ENCODE measurements around the gene PHRF1. TPM values are rescaled to one million over a fixed set of nuclear protein-coding genes. Genes with fewer than 3 reads are reported as not detected.

The PHRF1 gene
- total RNA-seq, 1 experiment from 2014 or later, result 45.5 TPM

- H3K9me2 ChIP-seq (ENCODE audit: insufficient read depth), result no peaks in the 10 kb centered on the region
- RAD21 ChIA-PET (ENCODE audit: low non-redundant PET in 1 of 2, low total read pairs in 2 of 2, uncharacterized antibody in 2 of 2, unreplicated experiment in 2 of 2), result no interaction called here
- CTCF ChIA-PET, result no interaction called here
- TF ChIP-seq CTCF (IDR thresholded peaks at IDR 0.05 in 2 of 3, conservative IDR thresholded peaks at IDR 0.05 in 1 of 3; ENCODE audit: borderline replicate concordance in 1 of 3, insufficient read depth in 1 of 3, low read depth in 2 of 3, low read length in 2 of 3), result no peak
- TF ChIP-seq ELF1 (IDR thresholded peaks at IDR 0.05; ENCODE audit: borderline replicate concordance, low read depth), result no peak
- TF ChIP-seq RAD21 (IDR thresholded peaks at IDR 0.05; ENCODE audit: low read depth), result no peak
- no peak for TF ChIP-seq FOSL1 (IDR thresholded peaks at IDR 0.05; ENCODE audit: low read depth)
- H3K27me3 ChIP-seq (ENCODE audit: insufficient read depth, low read length), result no peaks in the 10 kb centered on the region
- ATAC-seq (no peak), DNase-seq (ENCODE audit: low read depth, low spot score) (no peak)
- no peak overlapping the region for H3K27ac ChIP-seq (ENCODE audit: low read depth, low read length)
- no peak overlapping the region for H3K4me2 ChIP-seq (ENCODE audit: low read length)
- H4K20me1 ChIP-seq (ENCODE audit: insufficient read depth), result no peaks in the 10 kb centered on the region
- POLR2A ChIA-PET, result no interaction called here
- intact Hi-C loops (cut with micrococcal nuclease), result no loop called here
- H2AFZ ChIP-seq (ENCODE audit: low read depth, low read length, poor library complexity, severe bottlenecking), result no peak overlapping the region
- peaks cover 0 to 28% of the 10 kb centered on the region in 2 experiments; a peak in 2 of 4 replicates for H3K4me1 ChIP-seq (ENCODE audit: control insufficient read depth in 1 of 2, insufficient read depth in 2 of 2, low read length in 2 of 2)
- no peak overlapping the region for H3K4me3 ChIP-seq (replicated peaks in 1 of 2; ENCODE audit: low read depth in 1 of 2, low read length in 2 of 2)
- no peaks in the 10 kb centered on the region for H3K36me3 ChIP-seq (ENCODE audit: control insufficient read depth in 1 of 2, insufficient read depth in 2 of 2, low read length in 2 of 2)
- no peaks in the 10 kb centered on the region for H3K9me3 ChIP-seq (ENCODE audit: control insufficient read depth in 1 of 2, insufficient read depth in 1 of 2, low read depth in 1 of 2, low read length in 2 of 2)
- BruUV-seq (replicated peaks), result no TSS peak
- H3K9ac ChIP-seq (ENCODE audit: low read length), result no peak overlapping the region
- no peaks in the 10 kb centered on the region for H3K79me2 ChIP-seq (ENCODE audit: insufficient read depth, low read length)
These were observed 51.0 kb downstream of the PHRF1 start for GRCh38 chr11:627308-627576.

DNA sequence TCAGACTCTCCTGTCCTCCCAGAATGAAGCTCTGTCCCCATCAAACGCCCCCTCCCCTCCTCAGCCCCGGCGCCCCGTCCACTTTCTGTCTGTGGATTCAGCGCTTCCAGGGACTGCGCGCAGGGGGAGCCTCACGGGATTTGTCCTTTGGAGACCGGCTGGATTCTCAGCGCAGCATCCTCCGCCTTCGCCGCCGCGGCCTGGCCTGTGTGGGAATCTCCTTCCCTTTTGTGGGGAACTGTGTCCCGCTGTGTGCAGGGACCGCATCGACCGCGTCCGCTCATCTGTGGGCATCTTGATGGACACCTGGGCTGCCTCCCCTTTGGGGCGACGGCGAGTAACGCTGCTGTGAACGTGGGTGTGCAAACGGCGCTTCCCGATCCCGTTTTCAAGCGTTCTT is 51.8 kb downstream of the PHRF1 start:
- Histone ChIP-seq H3K4me1 (ENCODE audit: control insufficient read depth in 1 of 2, insufficient read depth in 2 of 2, low read length in 2 of 2) (peaks cover 0 to 28% of the 10 kb centered on the region in 2 experiments; a peak in 2 of 4 replicates), H3K9ac (ENCODE audit: low read length) (no peak overlapping the region), H3K27ac (ENCODE audit: low read depth, low read length) (no peak overlapping the region), H3K79me2 (ENCODE audit: insufficient read depth, low read length) (no peaks in the 10 kb centered on the region), H3K36me3 (ENCODE audit: control insufficient read depth in 1 of 2, insufficient read depth in 2 of 2, low read length in 2 of 2) (no peaks in the 10 kb centered on the region), H3K9me2 (ENCODE audit: insufficient read depth) (no peaks in the 10 kb centered on the region), H2AFZ (ENCODE audit: low read depth, low read length, poor library complexity, severe bottlenecking) (no peak overlapping the region), H3K4me2 (ENCODE audit: low read length) (peak overlapping the region; percentile 21; the same call in 1 of the 2 replicates), H3K9me3 (ENCODE audit: control insufficient read depth in 1 of 2, insufficient read depth in 1 of 2, low read depth in 1 of 2, low read length in 2 of 2) (no peaks in the 10 kb centered on the region), H4K20me1 (ENCODE audit: insufficient read depth) (no peaks in the 10 kb centered on the region), H3K27me3 (ENCODE audit: insufficient read depth, low read length) (no peaks in the 10 kb centered on the region), H3K4me3 (replicated peaks in 1 of 2; ENCODE audit: low read depth in 1 of 2, low read length in 2 of 2) (no peak overlapping the region)
- TF ChIP-seq POLR2AphosphoS5 (IDR thresholded peaks at IDR 0.05; ENCODE audit: low read depth, low read length) (no peak), EGR1 (IDR thresholded peaks at IDR 0.05; ENCODE audit: low read depth) (no peak), SRF (IDR thresholded peaks at IDR 0.05; ENCODE audit: low read depth) (no peak), ZFX (IDR thresholded peaks at IDR 0.05) (no peak), CEBPB (IDR thresholded peaks at IDR 0.05; ENCODE audit: low read depth) (no peak), REST (IDR thresholded peaks at IDR 0.05; ENCODE audit: low read depth) (no peak), SIN3A (IDR thresholded peaks at IDR 0.05; ENCODE audit: low read depth) (no peak)
- TF ChIP-seq, protein P1, sequence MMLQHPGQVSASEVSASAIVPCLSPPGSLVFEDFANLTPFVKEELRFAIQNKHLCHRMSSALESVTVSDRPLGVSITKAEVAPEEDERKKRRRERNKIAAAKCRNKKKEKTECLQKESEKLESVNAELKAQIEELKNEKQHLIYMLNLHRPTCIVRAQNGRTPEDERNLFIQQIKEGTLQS (IDR thresholded peaks at IDR 0.05), result no peak
- ATAC-seq (no peak), DNase-seq (ENCODE audit: low read depth, low spot score) (no peak)
- CTCF ChIA-PET, result no interaction called here
- RAD21 ChIA-PET (ENCODE audit: low non-redundant PET in 1 of 2, low total read pairs in 2 of 2, uncharacterized antibody in 2 of 2, unreplicated experiment in 2 of 2), result no interaction called here
- no TSS peak for BruUV-seq (replicated peaks)
- POLR2A ChIA-PET, result no interaction called here
- intact Hi-C loops (cut with micrococcal nuclease), result no loop called here

All from HCT116 (cell line).